Panc1 (cell line): ENCODE measurements around the gene TMEM100. TPM values are rescaled to one million over a fixed set of nuclear protein-coding genes. Genes with fewer than 3 reads are reported as not detected.

Experiments used
- ATAC-seq: fragments of 200-7000 bp; cut with Tn5 transposase; 2 replicates; pipeline ENCODE4 v1.9.1; 2020; ENCODE audit warnings: mild to moderate bottlenecking, moderate library complexity
- BruUV-seq: library from RNA; stranded (reverse); fragments of 400-500 nt; replicated peaks from 2 replicates; lab custom pipeline; 2021; lab: Mats Ljungman, UMichigan
- CTCF ChIA-PET: fragments of 300-600 bp; sonication (Branson Sonifier 250); formaldehyde crosslinking; loops from one replicate; lab custom pipeline; 2022; ENCODE audit warnings: antibody characterized with exemption; lab: Charles Lee
- POLR2A ChIA-PET: fragments of 300-600 bp; sonication (Branson Sonifier 250); formaldehyde crosslinking; loops from one replicate; lab custom pipeline; 2022; ENCODE audit warnings: antibody characterized with exemption; lab: Charles Lee
- DNase-seq: peaks from one replicate; pipeline ENCODE4 v3.0.0-alpha.2; 2010; ENCODE audit warnings: low read depth, low spot score
- H3K27ac ChIP-seq: 2 replicates; pipeline ENCODE4 v1.5.1; 2011; ENCODE audit warnings: mild to moderate bottlenecking, low read length, inconsistent platforms
- H3K27me3 ChIP-seq: fragments of 200-500 bp; sonication (Bioruptor generic); 2 replicates; pipeline ENCODE4 v1.6.0; 2014; ENCODE audit warnings: low read length, inconsistent platforms; ENCODE audit not compliant: control insufficient read depth, insufficient read depth
- H3K36me3 ChIP-seq: fragments of 200-500 bp; sonication (Bioruptor generic); 2 replicates; pipeline ENCODE4 v1.5.1; 2014; ENCODE audit warnings: inconsistent platforms, mild to moderate bottlenecking, low read length, moderate library complexity; ENCODE audit not compliant: control insufficient read depth, insufficient read depth
- H3K4me1 ChIP-seq: 2 replicates; pipeline ENCODE4 v1.5.1; 2011; ENCODE audit warnings: inconsistent platforms, mild to moderate bottlenecking, low read length, moderate library complexity; ENCODE audit not compliant: control insufficient read depth, insufficient read depth
- H3K4me3 ChIP-seq, 2 experiments: 2 replicates each; pipeline ENCODE4 v1.5.1; 2011 to 2012; ENCODE audit warnings: low read depth in 2 of 2, low read length in 2 of 2, mild to moderate bottlenecking in 2 of 2, inconsistent platforms in 1 of 2, moderate library complexity in 1 of 2
- H3K9me3 ChIP-seq: fragments of 200-500 bp; sonication (Bioruptor generic); 2 replicates; pipeline ENCODE4 v1.5.1; 2014; ENCODE audit warnings: low read depth, mild to moderate bottlenecking, inconsistent platforms, low read length, moderate library complexity; ENCODE audit not compliant: control insufficient read depth, insufficient read depth
- CTCF ChIP-seq: fragments of 450-650 bp; IDR thresholded peaks from 2 replicates; pipeline ENCODE4 v1.5.1; 2017; ENCODE audit warnings: mild to moderate bottlenecking
- POLR2AphosphoS5 ChIP-seq: IDR thresholded peaks from 2 replicates; pipeline ENCODE4 v1.6.1; 2012; ENCODE audit warnings: mild to moderate bottlenecking, low read depth, low read length, moderate library complexity
- SIN3A ChIP-seq: IDR thresholded peaks from 2 replicates; pipeline ENCODE4 v1.6.1; 2012; ENCODE audit warnings: low read depth, mild to moderate bottlenecking, low read length, moderate library complexity, borderline replicate concordance; ENCODE audit not compliant: insufficient read depth
- TCF7L2 ChIP-seq: IDR thresholded peaks from 2 replicates; pipeline ENCODE4 v1.6.1; 2011; ENCODE audit warnings: mild to moderate bottlenecking, low read depth, low read length, inconsistent platforms
- in situ Hi-C: cut with HindIII; loops from 2 replicates; pipeline ENCODE4 v1.10.0; 2016; ENCODE audit warnings: low sequenced_read_pairs, low pct_unique_long_range_greater_than_20kb
- intact Hi-C: fragments of 100-400 bp; cut with micrococcal nuclease; formaldehyde crosslinking; loops from one replicate; pipeline ENCODE4 v1.10.0; 2022; ENCODE audit not compliant: unreplicated experiment
- total RNA-seq: library from RNA; stranded (reverse); gene quantifications from one replicate; pipeline ENCODE4 v1.2.1, GENCODE V29; 2021; ENCODE audit not compliant: unreplicated experiment
- TF ChIP-seq, protein P1 (sequence below), 2 experiments: IDR thresholded peaks; 2 replicates each; pipeline ENCODE4 v1.6.1; 2011 to 2012; ENCODE audit warnings: low read depth in 2 of 2, control low read depth in 1 of 2, low read length in 1 of 2, mild to moderate bottlenecking in 1 of 2, moderate library complexity in 1 of 2; ENCODE audit not compliant: insufficient read depth in 1 of 2

TMEM100 gene
- total RNA-seq, 1 experiment from 2014 or later: 0.10 TPM

- ATAC-seq: no peak
- H3K4me3 ChIP-seq: no peak overlapping the region
- BruUV-seq: no TSS peak
- no peaks in the 10 kb centered on the region for H3K9me3 ChIP-seq
- intact Hi-C loops (no loop called here), in situ Hi-C loops (no loop called here)
- no peak for DNase-seq
- TF ChIP-seq POLR2AphosphoS5 (no peak), CTCF (no peak), SIN3A (no peak)
- TF ChIP-seq, protein P1, sequence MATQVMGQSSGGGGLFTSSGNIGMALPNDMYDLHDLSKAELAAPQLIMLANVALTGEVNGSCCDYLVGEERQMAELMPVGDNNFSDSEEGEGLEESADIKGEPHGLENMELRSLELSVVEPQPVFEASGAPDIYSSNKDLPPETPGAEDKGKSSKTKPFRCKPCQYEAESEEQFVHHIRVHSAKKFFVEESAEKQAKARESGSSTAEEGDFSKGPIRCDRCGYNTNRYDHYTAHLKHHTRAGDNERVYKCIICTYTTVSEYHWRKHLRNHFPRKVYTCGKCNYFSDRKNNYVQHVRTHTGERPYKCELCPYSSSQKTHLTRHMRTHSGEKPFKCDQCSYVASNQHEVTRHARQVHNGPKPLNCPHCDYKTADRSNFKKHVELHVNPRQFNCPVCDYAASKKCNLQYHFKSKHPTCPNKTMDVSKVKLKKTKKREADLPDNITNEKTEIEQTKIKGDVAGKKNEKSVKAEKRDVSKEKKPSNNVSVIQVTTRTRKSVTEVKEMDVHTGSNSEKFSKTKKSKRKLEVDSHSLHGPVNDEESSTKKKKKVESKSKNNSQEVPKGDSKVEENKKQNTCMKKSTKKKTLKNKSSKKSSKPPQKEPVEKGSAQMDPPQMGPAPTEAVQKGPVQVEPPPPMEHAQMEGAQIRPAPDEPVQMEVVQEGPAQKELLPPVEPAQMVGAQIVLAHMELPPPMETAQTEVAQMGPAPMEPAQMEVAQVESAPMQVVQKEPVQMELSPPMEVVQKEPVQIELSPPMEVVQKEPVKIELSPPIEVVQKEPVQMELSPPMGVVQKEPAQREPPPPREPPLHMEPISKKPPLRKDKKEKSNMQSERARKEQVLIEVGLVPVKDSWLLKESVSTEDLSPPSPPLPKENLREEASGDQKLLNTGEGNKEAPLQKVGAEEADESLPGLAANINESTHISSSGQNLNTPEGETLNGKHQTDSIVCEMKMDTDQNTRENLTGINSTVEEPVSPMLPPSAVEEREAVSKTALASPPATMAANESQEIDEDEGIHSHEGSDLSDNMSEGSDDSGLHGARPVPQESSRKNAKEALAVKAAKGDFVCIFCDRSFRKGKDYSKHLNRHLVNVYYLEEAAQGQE (IDR thresholded peaks at IDR 0.05; ENCODE audit: insufficient read depth in 1 of 2, low read depth in 2 of 2, low read length in 1 of 2): no peak
- 0 out of 2 replicates have a peak, but pooled peaks cover 5% of the 10 kb centered on the region for H3K4me1 ChIP-seq
- no peaks in the 10 kb centered on the region for H3K27me3 ChIP-seq
- H3K27ac ChIP-seq: no peak overlapping the region
- CTCF ChIA-PET: interaction anchor here (0.6 kb wide), 1 partner anchor 18 kb away, joined by 3 read pairs; the partner anchor contains the start of gene PCTP
- no peaks in the 10 kb centered on the region for H3K36me3 ChIP-seq
- POLR2A ChIA-PET: no interaction called here
These were observed 46.4 kb upstream of the TMEM100 start for GRCh38 chr17:55768936-55769624.

GRCh38 chr17:55765472-55765871 is 42.8 kb upstream of the TMEM100 start:
- BruUV-seq: no TSS peak
- ChIA-PET POLR2A (no interaction called here), CTCF (no interaction called here)
- in situ Hi-C loops (no loop called here), intact Hi-C loops (no loop called here)
- DNase-seq (no peak), ATAC-seq (no peak)
- no peak overlapping the region for H3K27ac ChIP-seq
- H3K27me3 ChIP-seq: no peaks in the 10 kb centered on the region
- H3K4me3 ChIP-seq: no peak overlapping the region
- H3K36me3 ChIP-seq: no peaks in the 10 kb centered on the region
- H3K4me1 ChIP-seq: 0 out of 2 replicates have a peak, but pooled peaks cover 5% of the 10 kb centered on the region
- H3K9me3 ChIP-seq: no peaks in the 10 kb centered on the region
- TF ChIP-seq POLR2AphosphoS5 (no peak), TCF7L2 (no peak), SIN3A (no peak), CTCF (no peak)
- TF ChIP-seq, protein P1 (IDR thresholded peaks at IDR 0.05; ENCODE audit: insufficient read depth in 1 of 2, low read depth in 2 of 2, low read length in 1 of 2): no peak
